Activated CD4-positive, alpha-beta memory T cell treated with anti-CD3 and anti-CD28 coated beads for 36 hours (primary cell): ENCODE measurements around the gene DNAH17. TPM values are rescaled to one million over a fixed set of nuclear protein-coding genes. Genes with fewer than 3 reads are reported as not detected.
A peak's percentile ranks its signal among the peaks of the same experiment; 100 is the strongest.

Experiments used
- CTCF ChIA-PET: fragments of 350-600 bp; sonication (Branson Sonifier 250); formaldehyde crosslinking; loops from one replicate; lab custom pipeline; 2021; ENCODE audit warnings: antibody characterized with exemption, inconsistent platforms; lab: Charles Lee
- POLR2A ChIA-PET: fragments of 350-600 bp; sonication (Branson Sonifier 250); formaldehyde crosslinking; loops from one replicate; lab custom pipeline; 2021; ENCODE audit warnings: antibody characterized with exemption; lab: Charles Lee
- DNase-seq: peaks from one replicate; pipeline ENCODE4 v3.0.0-alpha.2; 2020
- H3K27ac Mint-ChIP-seq: one replicate; pipeline ENCODE4 v1.8.0; 2021; ENCODE audit warnings: mixed read lengths
- H3K27me3 Mint-ChIP-seq: one replicate; pipeline ENCODE4 v1.8.0; 2021; ENCODE audit warnings: mixed read lengths
- H3K36me3 Mint-ChIP-seq: one replicate; pipeline ENCODE4 v1.8.0; 2021; ENCODE audit warnings: mixed read lengths
- H3K4me1 Mint-ChIP-seq: one replicate; pipeline ENCODE4 v1.8.0; 2021; ENCODE audit warnings: low read depth, mixed read lengths
- H3K4me3 Mint-ChIP-seq: one replicate; pipeline ENCODE4 v1.8.0; 2021; ENCODE audit warnings: mild to moderate bottlenecking, mixed read lengths
- H3K9me3 Mint-ChIP-seq: one replicate; pipeline ENCODE4 v1.8.0; 2021; ENCODE audit warnings: mixed read lengths
- intact Hi-C: fragments of 100-400 bp; cut with micrococcal nuclease; formaldehyde crosslinking; loops from one replicate; pipeline ENCODE4 v1.15.1; 2023
- total RNA-seq, 2 experiments: library from RNA; stranded (reverse); gene quantifications; one replicate each; pipeline ENCODE4 v1.2.3, GENCODE V29; 2021

The DNAH17 gene
- total RNA-seq, 2 experiments from 2014 or later, result 0.21 to 0.29 TPM

GRCh38 chr17:78418326-78419026 lies 158.7 kb downstream of the DNAH17 start:
- no peak for DNase-seq
- Mint-ChIP-seq H3K9me3 (no peaks in the 10 kb centered on the region), H3K4me1 (peaks cover 77% of the 10 kb centered on the region), H3K36me3 (peaks cover 70% of the 10 kb centered on the region), H3K4me3 (no peak overlapping the region), H3K27me3 (no peaks in the 10 kb centered on the region), H3K27ac (peak overlapping the region; percentile 33)
- ChIA-PET POLR2A (no interaction called here), CTCF (interaction anchor here (0.6 to 9.7 kb wide), 5 partner anchors 26 to 167 kb away, joined by 3 to 135 read pairs (median 4); partner anchors contain the start of gene SOCS3)
- intact Hi-C loops, result no loop called here

GRCh38 chr17:78417531-78417909 lies 159.7 kb downstream of the DNAH17 start:
- Mint-ChIP-seq H3K36me3 (peaks cover 72% of the 10 kb centered on the region), H3K9me3 (no peaks in the 10 kb centered on the region), H3K27me3 (no peaks in the 10 kb centered on the region), H3K27ac (peak overlapping the region; percentile 84), H3K4me3 (no peak overlapping the region), H3K4me1 (peaks cover 84% of the 10 kb centered on the region)
- no peak for DNase-seq
- intact Hi-C loops, result no loop called here
- CTCF ChIA-PET, result interaction anchor here (0.6 to 9.7 kb wide), 4 partner anchors 56 to 167 kb away, joined by 4 to 135 read pairs (median 6); partner anchors contain the start of gene SOCS3
- POLR2A ChIA-PET, result interaction anchor here (1.2 kb wide), 1 partner anchor 61 kb away, joined by 5 read pairs; no protein-coding TSS in a partner anchor

- no peaks in the 10 kb centered on the region for H3K27me3 Mint-ChIP-seq
- peaks cover 71% of the 10 kb centered on the region for H3K36me3 Mint-ChIP-seq
- POLR2A ChIA-PET, result interaction anchor here (1.2 kb wide), 1 partner anchor 61 kb away, joined by 5 read pairs; no protein-coding TSS in a partner anchor
- H3K4me3 Mint-ChIP-seq, result peak overlapping the region; percentile 41
- CTCF ChIA-PET, result interaction anchor here (1.1 to 1.5 kb wide), 2 partner anchors 8 to 126 kb away, joined by 4 to 5 read pairs; no protein-coding TSS in a partner anchor
- intact Hi-C loops, result no loop called here
- H3K27ac Mint-ChIP-seq, result peak overlapping the region; percentile 84
- H3K4me1 Mint-ChIP-seq, result peaks cover 85% of the 10 kb centered on the region
- H3K9me3 Mint-ChIP-seq, result no peaks in the 10 kb centered on the region
- no peak for DNase-seq
Measured at GRCh38 chr17:78416791-78417530, 160.2 kb downstream of the DNAH17 start.

GRCh38 chr17:78415821-78416711 lies 161.1 kb downstream of the DNAH17 start:
- Mint-ChIP-seq H3K27me3 (no peaks in the 10 kb centered on the region), H3K4me1 (peaks cover 84% of the 10 kb centered on the region), H3K4me3 (peak overlapping the region; percentile 76), H3K36me3 (peaks cover 69% of the 10 kb centered on the region), H3K27ac (peak overlapping the region; percentile 84), H3K9me3 (no peaks in the 10 kb centered on the region)
- POLR2A ChIA-PET, result interaction anchor here (0.6 to 0.8 kb wide), 2 partner anchors 60 to 292 kb away, joined by 3 read pairs; no protein-coding TSS in a partner anchor
- CTCF ChIA-PET, result interaction anchor here (1.1 to 1.5 kb wide), 2 partner anchors 9 to 125 kb away, joined by 4 to 5 read pairs; no protein-coding TSS in a partner anchor
- DNase-seq, result no peak
- intact Hi-C loops, result no loop called here

- H3K9me3 Mint-ChIP-seq, result no peaks in the 10 kb centered on the region
- peaks cover 80% of the 10 kb centered on the region for H3K4me1 Mint-ChIP-seq
- ChIA-PET POLR2A (interaction anchor here (0.9 to 1.7 kb wide), 3 partner anchors 35 to 71 kb away, joined by 3 to 17 read pairs (median 3); partner anchors contain the start of gene SOCS3), CTCF (no interaction called here)
- H3K27me3 Mint-ChIP-seq, result no peaks in the 10 kb centered on the region
- intact Hi-C loops, result no loop called here
- H3K36me3 Mint-ChIP-seq, result peaks cover 60% of the 10 kb centered on the region
- peak; percentile 80 for DNase-seq
- H3K4me3 Mint-ChIP-seq, result peak overlapping the region; percentile 76
- H3K27ac Mint-ChIP-seq, result peak overlapping the region; percentile 84
Measured at GRCh38 chr17:78414178-78415162, 162.7 kb downstream of the DNAH17 start.

GRCh38 chr17:78412403-78412802 lies 164.8 kb downstream of the DNAH17 start:
- H3K9me3 Mint-ChIP-seq, result no peaks in the 10 kb centered on the region
- peaks cover 89% of the 10 kb centered on the region for H3K4me1 Mint-ChIP-seq
- ChIA-PET CTCF (interaction anchor here (0.7 to 1.9 kb wide), 10 partner anchors 9 to 477 kb away, joined by 3 to 8 read pairs (median 4); no protein-coding TSS in a partner anchor), POLR2A (interaction anchor here (0.6 to 1.3 kb wide), 3 partner anchors 10 to 56 kb away, joined by 3 read pairs; no protein-coding TSS in a partner anchor)
- DNase-seq, result peak; percentile 85
- H3K36me3 Mint-ChIP-seq, result peaks cover 59% of the 10 kb centered on the region
- H3K4me3 Mint-ChIP-seq, result peak overlapping the region; percentile 76
- peak overlapping the region; percentile 84 for H3K27ac Mint-ChIP-seq
- intact Hi-C loops, result no loop called here
- H3K27me3 Mint-ChIP-seq, result no peaks in the 10 kb centered on the region

- Mint-ChIP-seq H3K36me3 (peaks cover 54% of the 10 kb centered on the region), H3K27me3 (no peaks in the 10 kb centered on the region), H3K27ac (peak overlapping the region; percentile 57), H3K4me1 (peaks cover 90% of the 10 kb centered on the region), H3K9me3 (no peaks in the 10 kb centered on the region), H3K4me3 (no peak overlapping the region)
- DNase-seq, result no peak
- ChIA-PET POLR2A (interaction anchor here (1.0 to 1.3 kb wide), 2 partner anchors 9 to 47 kb away, joined by 3 read pairs; no protein-coding TSS in a partner anchor), CTCF (interaction anchor here (0.7 to 1.9 kb wide), 5 partner anchors 15 to 305 kb away, joined by 3 to 8 read pairs (median 4); no protein-coding TSS in a partner anchor)
- intact Hi-C loops, result no loop called here
Measured at GRCh38 chr17:78411241-78411857, 165.8 kb downstream of the DNAH17 start.

GRCh38 chr17:78409191-78409928 lies 167.8 kb downstream of the DNAH17 start:
- ChIA-PET POLR2A (no interaction called here), CTCF (interaction anchor here (1.3 to 1.8 kb wide), 3 partner anchors 13 to 49 kb away, joined by 4 read pairs; no protein-coding TSS in a partner anchor)
- H3K4me1 Mint-ChIP-seq, result peaks cover 77% of the 10 kb centered on the region
- H3K4me3 Mint-ChIP-seq, result no peak overlapping the region
- intact Hi-C loops, result no loop called here
- no peaks in the 10 kb centered on the region for H3K9me3 Mint-ChIP-seq
- no peaks in the 10 kb centered on the region for H3K27me3 Mint-ChIP-seq
- peaks cover 50% of the 10 kb centered on the region for H3K36me3 Mint-ChIP-seq
- DNase-seq, result no peak
- peak overlapping the region; percentile 43 for H3K27ac Mint-ChIP-seq

- Mint-ChIP-seq H3K27ac (peak overlapping the region; percentile 85), H3K4me1 (peaks cover 69% of the 10 kb centered on the region), H3K4me3 (no peak overlapping the region), H3K27me3 (no peaks in the 10 kb centered on the region), H3K9me3 (no peaks in the 10 kb centered on the region), H3K36me3 (peaks cover 51% of the 10 kb centered on the region)
- CTCF ChIA-PET, result interaction anchor here (1.3 to 1.8 kb wide), 2 partner anchors 14 to 48 kb away, joined by 4 read pairs; no protein-coding TSS in a partner anchor
- POLR2A ChIA-PET, result no interaction called here
- no peak for DNase-seq
- intact Hi-C loops, result no loop called here
Measured at GRCh38 chr17:78408476-78409050, 168.6 kb downstream of the DNAH17 start.
